ENCODE measurements around the gene NLRP9.

NLRP9 gene

DNA sequence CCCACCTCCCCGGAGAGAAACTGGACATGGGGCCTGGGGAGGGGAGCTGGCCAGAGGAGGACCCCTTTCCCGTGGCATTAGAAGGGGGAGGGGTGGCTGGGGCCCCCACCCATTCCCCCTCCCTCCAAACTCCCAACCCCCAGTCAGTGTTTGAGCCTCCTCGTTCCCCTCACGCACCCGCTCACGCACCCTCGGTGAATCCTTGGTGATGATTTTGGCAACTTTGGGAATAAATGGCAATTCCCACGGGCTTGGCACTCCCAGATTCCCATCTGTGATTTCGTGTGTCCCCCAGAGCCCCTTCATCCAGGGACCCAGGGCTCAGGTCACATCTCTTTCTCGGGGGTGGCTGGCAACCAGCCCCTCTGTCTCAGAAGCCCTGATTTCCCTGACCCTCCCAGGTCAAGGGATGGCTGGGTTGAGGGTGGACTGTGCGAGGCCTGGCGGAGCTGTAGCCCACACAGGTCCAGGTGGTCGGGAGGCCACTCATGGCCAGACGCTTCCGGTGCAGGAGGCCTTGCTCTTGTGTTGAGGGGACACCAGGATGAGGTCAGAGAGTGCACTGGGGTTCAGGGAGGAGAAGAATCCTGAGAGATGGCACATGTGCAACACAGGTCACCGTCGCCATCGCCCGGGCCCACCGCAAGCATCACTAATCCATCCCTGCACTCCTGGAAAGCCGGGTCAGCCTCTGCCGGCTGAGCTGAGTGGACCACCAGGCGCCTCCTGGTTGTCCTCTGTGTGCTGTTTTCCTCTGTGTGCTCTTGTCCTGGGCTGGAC, 42.5 kb downstream of the NLRP9 start:
- H3K9ac ChIP-seq (ENCODE audit: low read depth in 1 of 2, low read length in 2 of 2): no peak overlapping the region
- H3K4me3 ChIP-seq (ENCODE audit: low read depth in 1 of 2, low read length in 2 of 2): no peak overlapping the region
- H3K9me3 ChIP-seq (ENCODE audit: control insufficient read depth in 1 of 2, low read length in 2 of 2): no peaks in the 10 kb centered on the region
- H3K36me3 ChIP-seq (ENCODE audit: control insufficient read depth in 1 of 2, insufficient read depth in 2 of 2, low read length in 2 of 2): peaks cover 44 to 81% of the 10 kb centered on the region in 2 donors
- H3K4me1 ChIP-seq (ENCODE audit: control insufficient read depth in 1 of 2, insufficient read depth in 2 of 2, low read length in 2 of 2): no peaks in the 10 kb centered on the region
- no peaks in the 10 kb centered on the region for H3K27me3 ChIP-seq (ENCODE audit: control insufficient read depth in 1 of 2, insufficient read depth in 2 of 2, low read length in 2 of 2)
- H3K27ac ChIP-seq (ENCODE audit: low read depth, low read length): no peak overlapping the region

DNA sequence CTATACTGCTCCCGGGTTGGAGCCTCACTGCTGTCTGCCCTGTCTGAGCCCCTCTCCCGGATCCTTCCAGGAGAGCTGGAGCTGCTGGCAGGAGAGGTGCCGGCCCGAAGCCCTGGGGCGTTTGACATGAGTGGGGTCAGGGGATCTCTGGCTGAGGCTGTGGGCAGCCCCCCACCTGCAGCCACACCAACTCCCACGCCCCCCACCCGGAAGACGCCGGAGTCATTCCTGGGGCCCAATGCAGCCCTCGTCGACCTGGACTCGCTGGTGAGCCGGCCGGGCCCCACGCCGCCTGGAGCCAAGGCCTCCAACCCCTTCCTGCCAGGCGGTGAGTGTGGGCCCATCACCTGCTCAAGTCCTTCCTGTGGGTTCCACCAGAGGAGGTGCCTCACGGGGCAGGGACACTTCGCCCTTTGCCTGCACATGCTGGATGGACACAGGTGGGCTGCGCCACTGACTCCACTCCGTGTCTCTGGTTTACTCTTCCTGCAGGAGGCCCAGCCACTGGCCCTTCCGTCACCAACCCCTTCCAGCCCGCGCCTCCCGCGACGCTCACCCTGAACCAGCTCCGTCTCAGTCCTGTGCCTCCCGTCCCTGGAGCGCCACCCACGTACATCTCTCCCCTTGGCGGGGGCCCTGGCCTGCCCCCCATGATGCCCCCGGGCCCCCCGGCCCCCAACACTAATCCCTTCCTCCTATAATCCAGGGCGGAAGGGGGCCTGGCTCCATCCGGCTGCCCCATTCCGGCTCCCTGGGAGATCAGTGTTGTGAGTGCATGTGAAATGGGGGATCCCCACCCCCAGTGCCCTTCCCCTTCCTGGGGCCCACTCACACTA, 43.3 kb downstream of the NLRP9 start:
- Histone ChIP-seq H3K36me3 (ENCODE audit: control insufficient read depth in 1 of 2, insufficient read depth in 2 of 2, low read length in 2 of 2) (peaks cover 53 to 84% of the 10 kb centered on the region in 2 donors), H3K4me3 (ENCODE audit: low read depth in 1 of 2, low read length in 2 of 2) (no peak overlapping the region), H3K4me1 (ENCODE audit: control insufficient read depth in 1 of 2, insufficient read depth in 2 of 2, low read length in 2 of 2) (peaks cover 0 to 1% of the 10 kb centered on the region in 2 donors), H3K9ac (ENCODE audit: low read depth in 1 of 2, low read length in 2 of 2) (no peak overlapping the region), H3K9me3 (ENCODE audit: control insufficient read depth in 1 of 2, low read length in 2 of 2) (no peaks in the 10 kb centered on the region), H3K27ac (ENCODE audit: low read depth, low read length) (no peak overlapping the region), H3K27me3 (ENCODE audit: control insufficient read depth in 1 of 2, insufficient read depth in 2 of 2, low read length in 2 of 2) (no peaks in the 10 kb centered on the region)

DNA sequence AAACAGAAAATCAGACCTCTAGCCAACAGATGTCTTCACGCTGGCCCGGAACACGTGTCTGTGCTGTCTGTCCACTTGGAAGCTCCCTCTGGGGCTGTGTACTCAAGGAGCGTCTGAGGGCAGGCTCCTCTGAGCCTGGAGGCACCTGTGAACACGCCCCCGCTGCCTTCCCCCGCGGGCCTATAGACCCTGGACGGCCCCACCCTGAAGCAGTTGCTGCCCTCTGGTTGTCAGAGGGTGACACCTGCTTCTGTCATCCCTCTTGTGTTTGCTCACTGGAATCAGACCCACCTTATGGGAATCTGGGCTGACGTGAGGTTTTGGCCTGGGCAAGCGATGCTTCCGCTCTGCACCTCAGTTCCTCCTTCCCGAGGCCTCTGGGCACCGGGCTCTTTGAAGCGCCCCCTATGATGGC, 44.0 kb downstream of the NLRP9 start:
- Histone ChIP-seq H3K4me1 (ENCODE audit: control insufficient read depth in 1 of 2, insufficient read depth in 2 of 2, low read length in 2 of 2) (peaks cover 4 to 8% of the 10 kb centered on the region in 2 donors), H3K9ac (ENCODE audit: low read depth in 1 of 2, low read length in 2 of 2) (no peak overlapping the region), H3K4me3 (ENCODE audit: low read depth in 1 of 2, low read length in 2 of 2) (no peak overlapping the region), H3K27ac (ENCODE audit: low read depth, low read length) (no peak overlapping the region), H3K27me3 (ENCODE audit: control insufficient read depth in 1 of 2, insufficient read depth in 2 of 2, low read length in 2 of 2) (no peaks in the 10 kb centered on the region), H3K36me3 (ENCODE audit: control insufficient read depth in 1 of 2, insufficient read depth in 2 of 2, low read length in 2 of 2) (peaks cover 58 to 88% of the 10 kb centered on the region in 2 donors), H3K9me3 (ENCODE audit: control insufficient read depth in 1 of 2, low read length in 2 of 2) (no peaks in the 10 kb centered on the region)

DNA sequence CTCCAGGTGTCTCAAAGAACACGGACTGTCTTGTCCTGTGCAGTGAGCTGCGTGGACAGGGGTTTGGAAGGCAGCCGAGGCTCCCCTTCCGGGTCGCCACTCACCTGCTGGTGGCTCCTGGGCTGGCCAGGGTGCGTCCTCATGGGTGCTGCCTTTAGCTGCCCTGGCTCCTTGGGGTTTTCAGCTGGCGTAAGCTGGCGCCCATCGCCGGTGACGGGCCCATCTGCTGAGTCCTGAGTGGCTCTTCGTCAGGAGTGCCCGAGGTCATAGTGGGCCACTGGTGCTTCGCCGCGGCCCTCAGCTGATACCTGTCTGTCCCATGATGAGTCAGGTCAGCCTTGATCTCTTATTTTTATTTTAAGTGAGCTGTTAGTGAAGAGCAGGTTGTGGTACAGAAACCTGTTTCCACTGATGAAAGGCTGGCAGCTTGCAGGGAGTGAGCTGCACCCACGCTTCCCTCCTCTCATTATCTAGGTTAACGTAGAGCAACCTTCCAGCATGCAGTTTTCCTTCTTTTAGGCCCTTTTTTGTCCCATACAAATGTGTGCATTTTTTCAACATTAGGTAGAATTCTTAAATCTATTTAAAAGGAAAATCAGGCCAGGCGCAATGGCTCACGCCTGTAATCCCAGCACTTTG, 44.7 kb downstream of the NLRP9 start:
- no peak overlapping the region for H3K27ac ChIP-seq (ENCODE audit: low read depth, low read length)
- H3K9me3 ChIP-seq (ENCODE audit: control insufficient read depth in 1 of 2, low read length in 2 of 2): no peaks in the 10 kb centered on the region
- peaks cover 60 to 89% of the 10 kb centered on the region in 2 donors for H3K36me3 ChIP-seq (ENCODE audit: control insufficient read depth in 1 of 2, insufficient read depth in 2 of 2, low read length in 2 of 2)
- H3K27me3 ChIP-seq (ENCODE audit: control insufficient read depth in 1 of 2, insufficient read depth in 2 of 2, low read length in 2 of 2): no peaks in the 10 kb centered on the region
- peaks cover 9 to 12% of the 10 kb centered on the region in 2 donors for H3K4me1 ChIP-seq (ENCODE audit: control insufficient read depth in 1 of 2, insufficient read depth in 2 of 2, low read length in 2 of 2)
- H3K9ac ChIP-seq (ENCODE audit: low read depth in 1 of 2, low read length in 2 of 2): no peak overlapping the region
- no peak overlapping the region for H3K4me3 ChIP-seq (ENCODE audit: low read depth in 1 of 2, low read length in 2 of 2)

DNA sequence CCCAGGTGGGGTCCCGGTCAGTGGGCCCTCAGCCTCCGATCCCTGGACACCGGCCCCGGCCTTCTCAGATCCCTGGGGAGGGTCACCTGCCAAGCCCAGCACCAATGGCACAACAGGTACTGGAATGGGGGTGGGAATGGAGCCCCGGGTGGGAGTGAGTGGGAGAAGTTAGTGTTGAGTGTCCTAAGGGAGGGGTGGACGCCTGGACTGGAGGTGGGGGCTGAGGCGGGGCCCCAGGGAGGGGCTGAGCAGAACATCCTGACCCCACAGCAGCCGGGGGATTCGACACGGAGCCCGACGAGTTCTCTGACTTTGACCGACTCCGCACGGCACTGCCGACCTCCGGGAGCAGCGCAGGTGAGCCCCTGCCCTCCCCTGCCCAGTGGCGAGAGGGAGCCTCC, 45.5 kb downstream of the NLRP9 start:
- Histone ChIP-seq H3K36me3 (ENCODE audit: control insufficient read depth in 1 of 2, insufficient read depth in 2 of 2, low read length in 2 of 2) (peaks cover 58 to 83% of the 10 kb centered on the region in 2 donors), H3K9ac (ENCODE audit: low read depth in 1 of 2, low read length in 2 of 2) (no peak overlapping the region)

DNA sequence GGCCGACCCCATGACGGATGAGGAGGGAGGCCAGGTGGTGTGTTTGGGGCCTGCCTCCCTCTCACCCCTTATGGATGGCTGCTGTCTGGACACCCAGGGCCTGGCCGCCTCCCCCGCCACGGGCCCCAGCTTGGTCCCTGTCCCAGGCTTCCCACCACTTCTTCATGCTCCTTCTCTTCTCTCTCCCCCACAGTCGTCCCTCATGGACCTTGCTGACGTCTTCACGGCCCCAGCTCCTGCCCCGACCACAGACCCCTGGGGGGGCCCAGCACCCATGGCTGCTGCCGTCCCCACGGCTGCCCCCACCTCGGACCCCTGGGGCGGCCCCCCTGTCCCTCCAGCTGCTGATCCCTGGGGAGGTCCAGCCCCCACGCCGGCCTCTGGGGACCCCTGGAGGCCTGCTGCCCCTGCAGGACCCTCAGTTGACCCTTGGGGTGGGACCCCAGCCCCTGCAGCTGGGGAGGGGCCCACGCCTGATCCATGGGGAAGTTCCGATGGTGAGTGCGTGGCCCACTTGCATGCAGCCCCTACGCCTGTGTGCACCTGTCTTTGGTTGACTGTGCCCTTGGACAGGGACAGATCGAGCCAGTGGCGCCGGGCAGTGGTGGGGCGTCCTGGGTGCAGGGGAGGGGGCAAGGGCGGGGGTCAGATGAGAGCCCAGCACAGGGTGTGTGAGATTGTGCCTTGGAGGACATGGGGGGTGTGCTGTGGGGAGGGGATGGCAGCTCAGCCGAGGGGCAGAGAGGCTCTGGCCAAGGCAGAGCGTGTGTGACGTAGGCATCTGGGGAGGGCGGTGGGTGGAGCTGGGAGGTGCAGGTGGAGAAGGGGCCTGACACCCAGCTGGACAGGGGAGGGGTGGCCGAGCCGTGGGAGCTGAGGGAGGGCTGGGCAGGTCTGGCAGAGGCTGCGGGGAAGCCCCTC, 46.4 kb downstream of the NLRP9 start:
- H3K27me3 ChIP-seq (ENCODE audit: control insufficient read depth in 1 of 2, insufficient read depth in 2 of 2, low read length in 2 of 2): no peaks in the 10 kb centered on the region
- peaks cover 56 to 79% of the 10 kb centered on the region in 2 donors for H3K36me3 ChIP-seq (ENCODE audit: control insufficient read depth in 1 of 2, insufficient read depth in 2 of 2, low read length in 2 of 2)
- no peak overlapping the region for H3K27ac ChIP-seq (ENCODE audit: low read depth, low read length)
- no peaks in the 10 kb centered on the region for H3K9me3 ChIP-seq (ENCODE audit: control insufficient read depth in 1 of 2, low read length in 2 of 2)
- H3K4me1 ChIP-seq (ENCODE audit: control insufficient read depth in 1 of 2, insufficient read depth in 2 of 2, low read length in 2 of 2): peaks cover 23 to 25% of the 10 kb centered on the region in 2 donors
- H3K4me3 ChIP-seq (ENCODE audit: low read depth in 1 of 2, low read length in 2 of 2): no peak overlapping the region
- no peak overlapping the region for H3K9ac ChIP-seq (ENCODE audit: low read depth in 1 of 2, low read length in 2 of 2)

More for the DNA sequence above, 45.5 kb downstream of the NLRP9 start:
- H3K4me3 ChIP-seq (ENCODE audit: low read depth in 1 of 2, low read length in 2 of 2): no peak overlapping the region
- no peak overlapping the region for H3K27ac ChIP-seq (ENCODE audit: low read depth, low read length)
- no peaks in the 10 kb centered on the region for H3K9me3 ChIP-seq (ENCODE audit: control insufficient read depth in 1 of 2, low read length in 2 of 2)
- H3K4me1 ChIP-seq (ENCODE audit: control insufficient read depth in 1 of 2, insufficient read depth in 2 of 2, low read length in 2 of 2): peaks cover 14 to 16% of the 10 kb centered on the region in 2 donors
- no peaks in the 10 kb centered on the region for H3K27me3 ChIP-seq (ENCODE audit: control insufficient read depth in 1 of 2, insufficient read depth in 2 of 2, low read length in 2 of 2)

DNA sequence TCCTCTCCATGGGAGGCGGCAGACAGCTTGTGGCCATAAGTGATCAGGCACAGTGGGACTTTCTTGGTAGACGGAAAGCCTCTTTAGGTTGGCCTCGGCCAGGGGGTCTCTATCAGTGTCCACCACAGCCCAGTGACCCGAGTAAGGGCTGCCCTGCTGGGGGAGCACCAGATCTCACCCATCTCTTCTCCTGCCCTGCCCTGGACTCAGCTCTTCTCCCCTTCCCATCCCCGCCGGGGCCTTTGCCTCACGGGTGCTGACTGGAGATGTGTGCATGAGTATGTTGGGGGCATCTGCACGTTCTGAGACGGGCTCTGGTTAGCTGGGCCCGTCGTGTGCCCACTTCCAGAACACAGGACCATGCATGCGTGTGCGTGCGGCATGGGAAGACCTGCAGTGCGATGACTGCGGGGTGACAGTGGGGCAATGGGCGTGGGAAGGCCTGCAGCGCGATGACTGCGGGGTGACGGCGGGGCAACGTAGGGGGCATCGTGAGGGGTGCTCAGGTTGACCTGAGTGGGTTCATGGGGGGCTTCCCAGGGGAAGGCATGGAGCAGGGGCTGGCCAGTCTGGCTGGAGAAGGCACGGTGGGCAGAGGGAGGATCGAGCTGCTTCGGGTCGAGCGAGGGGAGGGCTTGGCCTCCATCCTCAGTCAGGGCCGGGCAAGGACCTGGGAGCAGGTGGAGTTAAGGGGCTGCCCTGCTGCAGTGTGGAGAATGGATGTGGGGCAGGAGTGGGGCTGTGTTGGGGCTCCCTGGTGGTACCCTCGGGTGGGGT, 47.2 kb downstream of the NLRP9 start:
- no peaks in the 10 kb centered on the region for H3K9me3 ChIP-seq (ENCODE audit: control insufficient read depth in 1 of 2, low read length in 2 of 2)
- H3K4me3 ChIP-seq (ENCODE audit: low read depth in 1 of 2, low read length in 2 of 2): no peak overlapping the region
- H3K9ac ChIP-seq (ENCODE audit: low read depth in 1 of 2, low read length in 2 of 2): no peak overlapping the region
- H3K27me3 ChIP-seq (ENCODE audit: control insufficient read depth in 1 of 2, insufficient read depth in 2 of 2, low read length in 2 of 2): no peaks in the 10 kb centered on the region
- H3K4me1 ChIP-seq (ENCODE audit: control insufficient read depth in 1 of 2, insufficient read depth in 2 of 2, low read length in 2 of 2): peaks cover 31 to 33% of the 10 kb centered on the region in 2 donors
- no peak overlapping the region for H3K27ac ChIP-seq (ENCODE audit: low read depth, low read length)
- peaks cover 50 to 79% of the 10 kb centered on the region in 2 donors for H3K36me3 ChIP-seq (ENCODE audit: control insufficient read depth in 1 of 2, insufficient read depth in 2 of 2, low read length in 2 of 2)

DNA sequence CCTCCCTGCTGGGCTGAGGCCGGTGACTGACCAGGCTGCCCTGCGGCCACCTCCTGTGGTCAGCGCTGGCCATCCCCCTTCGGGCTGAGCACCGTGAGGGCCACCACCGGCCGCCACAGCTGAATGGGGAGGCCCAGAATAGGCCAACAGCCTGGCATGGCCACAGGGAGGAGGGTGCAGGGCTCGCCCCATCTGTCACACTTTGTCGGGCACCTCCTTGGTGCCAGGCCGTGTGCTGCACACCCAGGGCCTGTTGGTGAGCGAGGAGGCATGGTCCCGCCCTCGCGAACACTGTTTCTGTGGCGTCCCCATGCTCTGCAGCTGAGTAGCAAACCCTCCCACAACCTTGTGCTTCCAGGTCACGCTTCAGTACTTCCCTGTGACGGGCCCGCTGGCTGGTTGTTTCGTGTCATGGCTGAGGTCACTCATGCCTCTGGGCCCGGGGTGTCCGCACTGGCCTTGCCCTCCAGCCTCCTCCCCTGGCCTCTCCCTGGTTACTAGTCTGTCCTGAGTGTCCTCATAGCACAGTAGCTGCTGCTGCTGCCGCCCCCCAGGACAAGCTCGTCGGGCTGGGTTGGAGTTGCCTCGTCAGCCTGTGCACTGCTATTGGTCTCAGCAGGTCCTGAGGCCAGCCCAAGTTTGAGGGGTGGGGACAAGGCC, 48.0 kb downstream of the NLRP9 start:
- peaks cover 38 to 40% of the 10 kb centered on the region in 2 donors for H3K4me1 ChIP-seq (ENCODE audit: control insufficient read depth in 1 of 2, insufficient read depth in 2 of 2, low read length in 2 of 2)
- H3K4me3 ChIP-seq (ENCODE audit: low read depth in 1 of 2, low read length in 2 of 2): no peak overlapping the region
- H3K9me3 ChIP-seq (ENCODE audit: control insufficient read depth in 1 of 2, low read length in 2 of 2): no peaks in the 10 kb centered on the region
- no peaks in the 10 kb centered on the region for H3K27me3 ChIP-seq (ENCODE audit: control insufficient read depth in 1 of 2, insufficient read depth in 2 of 2, low read length in 2 of 2)
- H3K27ac ChIP-seq (ENCODE audit: low read depth, low read length): no peak overlapping the region
- H3K36me3 ChIP-seq (ENCODE audit: control insufficient read depth in 1 of 2, insufficient read depth in 2 of 2, low read length in 2 of 2): peaks cover 54 to 79% of the 10 kb centered on the region in 2 donors
- no peak overlapping the region for H3K9ac ChIP-seq (ENCODE audit: low read depth in 1 of 2, low read length in 2 of 2)
